OCI-LY1 (cell line): Measurements from ENCODE around the gene TIMP2.
"Not testable (repeated sequence)": the region's sequence is repeated elsewhere in the genome, so short reads cannot be mapped to it uniquely, and the experiment has no call there.

ENCODE experiments used
- H2AFZ ChIP-seq: fragments of 200-600 bp; sonication (generic), shearing (Covaris generic); 2 replicates; pipeline ENCODE4 v1.6.0; 2014; ENCODE audit warnings: antibody characterized with exemption, mild to moderate bottlenecking, low read length
- H3F3A ChIP-seq: fragments of 200-600 bp; sonication (generic), shearing (Covaris generic); 2 replicates; pipeline ENCODE4 v1.6.0; 2014; ENCODE audit warnings: mild to moderate bottlenecking, antibody characterized with exemption, low read length, moderate library complexity; ENCODE audit not compliant: insufficient read depth
- H3K27ac ChIP-seq: fragments of 200-600 bp; sonication (generic); 2 replicates; pipeline ENCODE4 v1.5.1; 2014; ENCODE audit warnings: low read length, mixed run types, mild to moderate bottlenecking, low read depth; ENCODE audit not compliant: poor library complexity, severe bottlenecking
- H3K27me3 ChIP-seq: fragments of 200-600 bp; sonication (generic); 2 replicates; pipeline ENCODE4 v1.6.0; 2014; ENCODE audit warnings: antibody characterized with exemption, mild to moderate bottlenecking, low read length, moderate library complexity; ENCODE audit not compliant: insufficient read depth
- H3K36me3 ChIP-seq: fragments of 200-600 bp; sonication (generic); 2 replicates; pipeline ENCODE4 v1.6.1; 2014; ENCODE audit warnings: mild to moderate bottlenecking, antibody characterized with exemption, low read length, moderate library complexity, mixed read lengths; ENCODE audit not compliant: insufficient read depth
- H3K4me1 ChIP-seq: fragments of 200-600 bp; sonication (generic); 2 replicates; pipeline ENCODE4 v1.5.1; 2014; ENCODE audit warnings: mild to moderate bottlenecking, low read length, moderate library complexity; ENCODE audit not compliant: insufficient read depth, severe bottlenecking
- H3K4me2 ChIP-seq: fragments of 200-600 bp; sonication (generic), shearing (Covaris generic); 2 replicates; pipeline ENCODE4 v1.6.1; 2014; ENCODE audit warnings: low read length
- H3K4me3 ChIP-seq: fragments of 200-600 bp; sonication (generic); 2 replicates; pipeline ENCODE4 v1.5.1; 2014; ENCODE audit warnings: low read length, low read depth, mild to moderate bottlenecking, mixed read lengths; ENCODE audit not compliant: poor library complexity, severe bottlenecking
- H3K79me2 ChIP-seq: fragments of 200-600 bp; shearing (Covaris generic); 2 replicates; pipeline ENCODE4 v1.6.1; 2016; ENCODE audit warnings: mixed run types, low read length, mixed read lengths; ENCODE audit not compliant: insufficient read depth
- H3K9ac ChIP-seq: fragments of 200-600 bp; sonication (generic), shearing (Covaris generic); 2 replicates; pipeline ENCODE4 v1.6.1; 2014; ENCODE audit warnings: mild to moderate bottlenecking, low read length, mixed read lengths
- H3K9me2 ChIP-seq: fragments of 200-600 bp; sonication (generic), shearing (Covaris generic); 2 replicates; pipeline ENCODE4 v1.6.1; 2014; ENCODE audit warnings: low read depth, mild to moderate bottlenecking, low read length, mixed read lengths
- H3K9me3 ChIP-seq: fragments of 200-600 bp; shearing (Covaris generic); 2 replicates; pipeline ENCODE4 v1.6.1; 2014; ENCODE audit warnings: low read length, mixed read lengths
- H4K20me1 ChIP-seq: fragments of 200-600 bp; sonication (generic), shearing (Covaris generic); 2 replicates; pipeline ENCODE4 v1.6.0; 2016; ENCODE audit warnings: mild to moderate bottlenecking, low read length; ENCODE audit not compliant: insufficient read depth
- CTCF ChIP-seq: fragments of 200-600 bp; sonication (generic), shearing (Covaris generic); IDR thresholded peaks from 2 replicates; pipeline ENCODE4 v1.5.1; 2017; ENCODE audit warnings: mild to moderate bottlenecking, antibody characterized with exemption, low read length, moderate library complexity, mixed read lengths
- EZH2 ChIP-seq: fragments of 200-600 bp; sonication (generic), shearing (Covaris generic); IDR thresholded peaks from 2 replicates; pipeline ENCODE4 v1.8.0; 2017; ENCODE audit warnings: borderline replicate concordance, mixed run types, mild to moderate bottlenecking, antibody characterized with exemption, low read length, moderate library complexity, mixed read lengths

Gene TIMP2

GRCh38 chr17:78872486-78872885 lies 52.7 kb downstream of the TIMP2 start:
- H4K20me1 ChIP-seq: no peaks in the 10 kb centered on the region
- H3K27me3 ChIP-seq: no peaks in the 10 kb centered on the region
- no peak overlapping the region for H2AFZ ChIP-seq
- H3K79me2 ChIP-seq: no peaks in the 10 kb centered on the region
- H3K36me3 ChIP-seq: no peaks in the 10 kb centered on the region
- H3K9me2 ChIP-seq: no peaks in the 10 kb centered on the region
- H3K9ac ChIP-seq: no peak overlapping the region
- H3F3A ChIP-seq: no peaks in the 10 kb centered on the region
- no peak overlapping the region for H3K4me3 ChIP-seq
- H3K9me3 ChIP-seq: no peaks in the 10 kb centered on the region
- H3K4me1 ChIP-seq: no peaks in the 10 kb centered on the region
- no peak overlapping the region for H3K27ac ChIP-seq
- no peak overlapping the region for H3K4me2 ChIP-seq
- no peak for TF ChIP-seq CTCF
- TF ChIP-seq EZH2: no peak

GRCh38 chr17:78870621-78871020 lies 54.6 kb downstream of the TIMP2 start:
- H3K27ac ChIP-seq: no peak overlapping the region
- TF ChIP-seq EZH2 (no peak), CTCF (no peak)

GRCh38 chr17:78868391-78868790 lies 56.8 kb downstream of the TIMP2 start:
- Histone ChIP-seq H3F3A (no peaks in the 10 kb centered on the region), H3K4me1 (no peaks in the 10 kb centered on the region), H3K4me3 (no peak overlapping the region), H4K20me1 (no peaks in the 10 kb centered on the region), H3K9me3 (no peaks in the 10 kb centered on the region), H3K27ac (no peak overlapping the region), H3K9ac (no peak overlapping the region), H3K9me2 (no peaks in the 10 kb centered on the region), H3K4me2 (no peak overlapping the region), H3K79me2 (no peaks in the 10 kb centered on the region), H3K36me3 (no peaks in the 10 kb centered on the region), H3K27me3 (no peaks in the 10 kb centered on the region), H2AFZ (no peak overlapping the region)
- TF ChIP-seq CTCF (no peak), EZH2 (no peak)

More at GRCh38 chr17:78870621-78871020, 54.6 kb downstream of the TIMP2 start:
- H3K9me2 ChIP-seq: no peaks in the 10 kb centered on the region
- no peaks in the 10 kb centered on the region for H3K36me3 ChIP-seq
- H2AFZ ChIP-seq: no peak overlapping the region
- no peak overlapping the region for H3K9ac ChIP-seq
- H3K4me3 ChIP-seq: no peak overlapping the region
- H3K9me3 ChIP-seq: no peaks in the 10 kb centered on the region
- no peaks in the 10 kb centered on the region for H3K4me1 ChIP-seq
- no peak overlapping the region for H3K4me2 ChIP-seq
- no peaks in the 10 kb centered on the region for H3F3A ChIP-seq
- H4K20me1 ChIP-seq: no peaks in the 10 kb centered on the region
- H3K27me3 ChIP-seq: no peaks in the 10 kb centered on the region
- H3K79me2 ChIP-seq: no peaks in the 10 kb centered on the region

- H4K20me1 ChIP-seq, H3K36me3 ChIP-seq, H3K27me3 ChIP-seq: not testable (repeated sequence)
Observed at GRCh38 chr17:78867046-78867445, 58.1 kb downstream of the TIMP2 start.

More at GRCh38 chr17:78867046-78867445, 58.1 kb downstream of the TIMP2 start:
- H3K27ac ChIP-seq, H3K4me2 ChIP-seq, H3K9me2 ChIP-seq, H3K9ac ChIP-seq, H3K79me2 ChIP-seq, H3K4me1 ChIP-seq, H3K9me3 ChIP-seq, H2AFZ ChIP-seq, H3K4me3 ChIP-seq, H3F3A ChIP-seq: not testable (repeated sequence)
